WTC11 (cell line): ENCODE measurements around the gene CNIH3. TPM values are rescaled to one million over a fixed set of nuclear protein-coding genes. Genes with fewer than 3 reads are reported as not detected.

Source experiments
- ATAC-seq: fragments of 200-7000 bp; cut with Tn5 transposase; 2 replicates; pipeline ENCODE4 v1.10.0; 2021; ENCODE audit warnings: mild to moderate bottlenecking, moderate library complexity
- CTCF ChIA-PET: fragments of 300-600 bp; sonication (Branson Sonifier 250); formaldehyde crosslinking; loops from one replicate; lab custom pipeline; 2021; ENCODE audit warnings: antibody characterized with exemption; lab: Charles Lee
- POLR2A ChIA-PET: fragments of 350-600 bp; sonication (Branson Sonifier 250); formaldehyde crosslinking; loops from one replicate; lab custom pipeline; 2021; ENCODE audit warnings: antibody characterized with exemption; lab: Charles Lee
- DNase-seq: peaks from one replicate; pipeline ENCODE4 v3.0.0; 2021; ENCODE audit warnings: low spot score
- H3K27ac Mint-ChIP-seq: 2 replicates; pipeline ENCODE4 v1.8.0; 2021; ENCODE audit warnings: mixed read lengths
- H3K27me3 Mint-ChIP-seq: 2 replicates; pipeline ENCODE4 v1.8.0; 2021; ENCODE audit warnings: low read depth, mild to moderate bottlenecking, moderate library complexity, mixed read lengths
- H3K36me3 Mint-ChIP-seq: 2 replicates; pipeline ENCODE4 v1.8.0; 2021; ENCODE audit warnings: mixed read lengths
- H3K4me1 Mint-ChIP-seq: 2 replicates; pipeline ENCODE4 v1.8.0; 2022; ENCODE audit warnings: mixed read lengths
- H3K4me3 Mint-ChIP-seq: 2 replicates; pipeline ENCODE4 v1.8.0; 2021; ENCODE audit warnings: mild to moderate bottlenecking, moderate library complexity, mixed read lengths
- H3K9me3 Mint-ChIP-seq: 2 replicates; pipeline ENCODE4 v1.8.0; 2021; ENCODE audit warnings: mixed read lengths
- CREB1 ChIP-seq: sonication (generic); formaldehyde crosslinking; IDR thresholded peaks from 2 replicates; pipeline ENCODE4 v1.8.0; 2023; ENCODE audit warnings: mild to moderate bottlenecking, missing genetic modification reagents
- E2F1 ChIP-seq: sonication (generic); formaldehyde crosslinking; IDR thresholded peaks from 2 replicates; pipeline ENCODE4 v1.8.0; 2022; ENCODE audit warnings: mild to moderate bottlenecking, missing genetic modification reagents
- ELF4 ChIP-seq: sonication (generic); formaldehyde crosslinking; IDR thresholded peaks from 2 replicates; pipeline ENCODE4 v1.8.1; 2022; ENCODE audit warnings: low read depth, mild to moderate bottlenecking, moderate library complexity, missing genetic modification reagents
- EMX1 ChIP-seq: fragments of 250-450 bp; sonication (Bioruptor Pico); IDR thresholded peaks from 2 replicates; pipeline ENCODE4 v1.8.0; 2021; ENCODE audit warnings: mild to moderate bottlenecking
- GTF2I ChIP-seq: fragments of 250-450 bp; sonication (Bioruptor Pico); conservative IDR thresholded peaks from 2 replicates; pipeline ENCODE4 v1.4.0; 2021; ENCODE audit warnings: mild to moderate bottlenecking
- MYBL2 ChIP-seq: sonication (generic); formaldehyde crosslinking; IDR thresholded peaks from 2 replicates; pipeline ENCODE4 v1.8.1; 2023; ENCODE audit warnings: mild to moderate bottlenecking, moderate library complexity, missing genetic modification reagents
- SP1 ChIP-seq: sonication (generic); formaldehyde crosslinking; conservative IDR thresholded peaks from 2 replicates; pipeline ENCODE4 v1.8.1; 2022; ENCODE audit warnings: missing genetic modification reagents
- TEAD1 ChIP-seq: sonication (generic); formaldehyde crosslinking; IDR thresholded peaks from 2 replicates; pipeline ENCODE4 v1.8.0; 2022; ENCODE audit warnings: mild to moderate bottlenecking, missing genetic modification reagents
- ZBTB21 ChIP-seq: sonication (generic); formaldehyde crosslinking; IDR thresholded peaks from 2 replicates; pipeline ENCODE4 v1.8.1; 2023; ENCODE audit warnings: mild to moderate bottlenecking, missing genetic modification reagents, borderline replicate concordance
- ZNF219 ChIP-seq: sonication (generic); formaldehyde crosslinking; IDR thresholded peaks from 2 replicates; pipeline ENCODE4 v1.8.0; 2023; ENCODE audit warnings: missing genetic modification reagents, mild to moderate bottlenecking, borderline replicate concordance
- ZNF232 ChIP-seq: sonication (generic); formaldehyde crosslinking; IDR thresholded peaks from 2 replicates; pipeline ENCODE4 v1.8.0; 2022; ENCODE audit warnings: mild to moderate bottlenecking, missing genetic modification reagents
- ZNF263 ChIP-seq: sonication (generic); formaldehyde crosslinking; IDR thresholded peaks from 2 replicates; pipeline ENCODE4 v1.8.1; 2022; ENCODE audit warnings: low read depth, mild to moderate bottlenecking, moderate library complexity, missing genetic modification reagents
- ZNF317 ChIP-seq: sonication (generic); formaldehyde crosslinking; IDR thresholded peaks from 2 replicates; pipeline ENCODE4 v1.8.1; 2023; ENCODE audit warnings: low read depth, mild to moderate bottlenecking, moderate library complexity, missing genetic modification reagents, borderline replicate concordance
- ZNF423 ChIP-seq: fragments of 250-450 bp; sonication (Bioruptor Pico); IDR thresholded peaks from 2 replicates; pipeline ENCODE4 v2.1.2; 2022; ENCODE audit warnings: mild to moderate bottlenecking, moderate library complexity
- ZNF671 ChIP-seq: fragments of 250-450 bp; sonication (Bioruptor Pico); IDR thresholded peaks from 2 replicates; pipeline ENCODE4 v1.8.0; 2021; ENCODE audit warnings: mild to moderate bottlenecking
- ZSCAN18 ChIP-seq: fragments of 250-450 bp; sonication (Bioruptor Pico); IDR thresholded peaks from 2 replicates; pipeline ENCODE4 v2.1.2; 2022; ENCODE audit warnings: mild to moderate bottlenecking, moderate library complexity
- total RNA-seq: library from RNA; stranded (reverse); gene quantifications from 3 replicates; pipeline ENCODE4 v1.2.3, GENCODE V29; 2021
- TF ChIP-seq, protein P1 (sequence below): fragments of 250-450 bp; sonication (Bioruptor Pico); conservative IDR thresholded peaks from 2 replicates; pipeline ENCODE4 v1.9.0; 2021; ENCODE audit warnings: mild to moderate bottlenecking
- TF ChIP-seq, protein P2 (sequence below): sonication (generic); formaldehyde crosslinking; IDR thresholded peaks from 2 replicates; pipeline ENCODE4 v1.8.1; 2022; ENCODE audit warnings: missing genetic modification reagents, borderline replicate concordance
- TF ChIP-seq, protein P3 (sequence below): fragments of 250-450 bp; sonication (Bioruptor Pico); IDR thresholded peaks from 2 replicates; pipeline ENCODE4 v1.8.0; 2021; ENCODE audit warnings: mild to moderate bottlenecking
- TF ChIP-seq, protein P4 (sequence below): sonication (generic); formaldehyde crosslinking; IDR thresholded peaks from 2 replicates; pipeline ENCODE4 v1.8.1; 2022; ENCODE audit warnings: mild to moderate bottlenecking, missing genetic modification reagents, moderate library complexity, borderline replicate concordance
- TF ChIP-seq, protein P5 (sequence below): sonication (generic); formaldehyde crosslinking; conservative IDR thresholded peaks from 2 replicates; pipeline ENCODE4 v1.8.1; 2023; ENCODE audit warnings: mild to moderate bottlenecking, low read depth, missing genetic modification reagents, moderate library complexity

Gene CNIH3
- total RNA-seq, 1 experiment from 2014 or later, result 8.1 TPM

DNA sequence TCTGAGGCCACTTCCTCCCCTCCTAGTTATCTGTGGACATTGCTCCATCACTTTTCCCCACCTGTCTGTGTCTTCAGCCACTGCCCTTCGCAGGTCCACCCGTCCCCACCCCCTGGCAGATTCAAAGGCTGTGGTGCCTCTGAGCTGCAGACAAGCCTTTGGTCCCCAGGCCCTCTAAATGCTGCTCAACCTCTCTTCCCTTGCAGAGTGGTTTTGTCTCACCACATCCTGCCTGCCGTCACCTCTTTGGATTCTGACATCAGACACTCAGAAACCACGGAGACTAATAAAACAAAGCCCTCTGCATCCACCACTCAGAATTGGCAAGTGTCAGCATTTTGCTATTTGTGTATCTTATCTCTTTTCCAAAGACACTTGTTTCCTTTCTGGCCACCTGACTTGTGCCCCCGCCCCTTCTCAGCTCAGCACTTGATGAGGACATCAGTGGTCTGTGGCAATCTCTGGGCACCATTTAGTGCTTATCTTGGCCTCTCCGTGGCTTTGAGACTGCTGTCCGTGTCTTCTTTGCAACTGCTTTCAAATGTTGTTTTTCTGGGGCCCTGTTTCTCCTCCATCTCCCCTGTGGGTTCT, 7.7 kb downstream of the CNIH3 start:
- peaks cover 13% of the 10 kb centered on the region for H3K36me3 Mint-ChIP-seq
- peaks cover 20% of the 10 kb centered on the region for H3K27me3 Mint-ChIP-seq
- no peak for TF ChIP-seq ZBTB21 (CRISPR knock-in tag)
- no peak for TF ChIP-seq ZNF671 (CRISPR knock-in tag)
- TF ChIP-seq ZNF317 (CRISPR knock-in tag), result no peak
- TF ChIP-seq, protein P1, sequence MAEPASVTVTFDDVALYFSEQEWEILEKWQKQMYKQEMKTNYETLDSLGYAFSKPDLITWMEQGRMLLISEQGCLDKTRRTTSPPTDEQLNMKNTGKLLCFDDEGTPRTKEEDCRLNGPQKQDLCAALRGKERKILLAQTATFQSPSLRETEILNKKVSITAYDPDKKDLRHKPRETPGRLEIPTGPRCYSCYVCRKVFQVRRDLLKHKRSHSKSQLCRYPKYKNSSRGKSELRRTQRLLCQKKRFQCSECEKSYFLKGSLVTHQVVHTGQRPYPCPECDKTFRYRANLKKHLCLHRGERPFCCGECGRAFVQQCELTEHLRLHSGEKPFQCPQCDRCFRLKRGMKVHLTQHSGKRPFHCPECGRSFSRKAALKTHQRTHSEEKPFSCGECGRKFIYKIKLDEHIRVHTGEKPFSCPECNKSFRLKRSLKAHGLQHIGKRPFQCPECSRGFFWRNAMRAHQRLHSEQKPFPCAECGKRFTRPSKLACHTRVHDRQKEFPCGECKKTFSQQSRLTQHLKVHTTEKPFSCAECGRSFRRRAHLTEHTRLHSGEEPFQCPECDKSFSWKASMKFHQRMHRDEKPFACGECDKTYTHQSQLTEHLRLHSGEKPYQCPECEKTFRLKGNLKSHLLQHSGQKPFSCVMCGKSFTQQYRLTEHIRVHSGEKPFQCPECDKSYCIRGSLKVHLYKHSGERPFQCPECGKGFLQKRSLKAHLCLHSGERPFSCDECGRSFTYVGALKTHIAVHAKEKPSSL (CRISPR knock-in tag), result no peak
- TF ChIP-seq, protein P2, sequence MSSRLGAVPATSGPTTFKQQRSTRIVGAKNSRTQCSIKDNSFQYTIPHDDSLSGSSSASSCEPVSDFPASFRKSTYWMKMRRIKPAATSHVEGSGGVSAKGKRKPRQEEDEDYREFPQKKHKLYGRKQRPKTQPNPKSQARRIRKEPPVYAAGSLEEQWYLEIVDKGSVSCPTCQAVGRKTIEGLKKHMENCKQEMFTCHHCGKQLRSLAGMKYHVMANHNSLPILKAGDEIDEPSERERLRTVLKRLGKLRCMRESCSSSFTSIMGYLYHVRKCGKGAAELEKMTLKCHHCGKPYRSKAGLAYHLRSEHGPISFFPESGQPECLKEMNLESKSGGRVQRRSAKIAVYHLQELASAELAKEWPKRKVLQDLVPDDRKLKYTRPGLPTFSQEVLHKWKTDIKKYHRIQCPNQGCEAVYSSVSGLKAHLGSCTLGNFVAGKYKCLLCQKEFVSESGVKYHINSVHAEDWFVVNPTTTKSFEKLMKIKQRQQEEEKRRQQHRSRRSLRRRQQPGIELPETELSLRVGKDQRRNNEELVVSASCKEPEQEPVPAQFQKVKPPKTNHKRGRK (CRISPR knock-in tag), result no peak
- TF ChIP-seq, protein P3, sequence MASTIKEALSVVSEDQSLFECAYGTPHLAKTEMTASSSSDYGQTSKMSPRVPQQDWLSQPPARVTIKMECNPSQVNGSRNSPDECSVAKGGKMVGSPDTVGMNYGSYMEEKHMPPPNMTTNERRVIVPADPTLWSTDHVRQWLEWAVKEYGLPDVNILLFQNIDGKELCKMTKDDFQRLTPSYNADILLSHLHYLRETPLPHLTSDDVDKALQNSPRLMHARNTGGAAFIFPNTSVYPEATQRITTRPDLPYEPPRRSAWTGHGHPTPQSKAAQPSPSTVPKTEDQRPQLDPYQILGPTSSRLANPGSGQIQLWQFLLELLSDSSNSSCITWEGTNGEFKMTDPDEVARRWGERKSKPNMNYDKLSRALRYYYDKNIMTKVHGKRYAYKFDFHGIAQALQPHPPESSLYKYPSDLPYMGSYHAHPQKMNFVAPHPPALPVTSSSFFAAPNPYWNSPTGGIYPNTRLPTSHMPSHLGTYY (CRISPR knock-in tag), result no peak
- no peak for TF ChIP-seq ELF4 (CRISPR knock-in tag)
- no peak for TF ChIP-seq TEAD1
- TF ChIP-seq E2F1, result no peak
- no peak for TF ChIP-seq SP1 (CRISPR knock-in tag)
- peaks cover 13% of the 10 kb centered on the region for H3K9me3 Mint-ChIP-seq
- ATAC-seq (no peak), DNase-seq (no peak)
- H3K4me3 Mint-ChIP-seq, result no peak overlapping the region
- peaks cover 8% of the 10 kb centered on the region; the same call in 1 of the 2 replicates for H3K4me1 Mint-ChIP-seq
- POLR2A ChIA-PET, result no interaction called here
- H3K27ac Mint-ChIP-seq, result no peak overlapping the region; the same call in 1 of the 2 replicates
- CTCF ChIA-PET, result interaction anchor here (0.9 to 1.4 kb wide), 4 partner anchors 21 to 299 kb away, joined by 3 to 4 read pairs (median 3); no protein-coding TSS in a partner anchor

- peaks cover 13% of the 10 kb centered on the region for H3K9me3 Mint-ChIP-seq
- CTCF ChIA-PET, result interaction anchor here (0.9 to 1.4 kb wide), 3 partner anchors 20 to 271 kb away, joined by 3 to 4 read pairs (median 3); no protein-coding TSS in a partner anchor
- ATAC-seq (no peak), DNase-seq (no peak)
- POLR2A ChIA-PET, result no interaction called here
- no peak overlapping the region for H3K27ac Mint-ChIP-seq
- peaks cover 14% of the 10 kb centered on the region for H3K27me3 Mint-ChIP-seq
- H3K4me3 Mint-ChIP-seq, result no peak overlapping the region
- peaks cover 3% of the 10 kb centered on the region; the same call in 1 of the 2 replicates for H3K4me1 Mint-ChIP-seq
- peaks cover 13% of the 10 kb centered on the region for H3K36me3 Mint-ChIP-seq
- TF ChIP-seq MYBL2 (CRISPR knock-in tag) (no peak), CREB1 (CRISPR knock-in tag) (no peak), ZNF263 (CRISPR knock-in tag) (no peak), GTF2I (no peak), ZNF232 (no peak), ZNF219 (no peak), ZNF317 (CRISPR knock-in tag) (no peak), EMX1 (CRISPR knock-in tag) (no peak), ZNF423 (CRISPR knock-in tag) (no peak), ZSCAN18 (no peak)
- TF ChIP-seq, protein P4, sequence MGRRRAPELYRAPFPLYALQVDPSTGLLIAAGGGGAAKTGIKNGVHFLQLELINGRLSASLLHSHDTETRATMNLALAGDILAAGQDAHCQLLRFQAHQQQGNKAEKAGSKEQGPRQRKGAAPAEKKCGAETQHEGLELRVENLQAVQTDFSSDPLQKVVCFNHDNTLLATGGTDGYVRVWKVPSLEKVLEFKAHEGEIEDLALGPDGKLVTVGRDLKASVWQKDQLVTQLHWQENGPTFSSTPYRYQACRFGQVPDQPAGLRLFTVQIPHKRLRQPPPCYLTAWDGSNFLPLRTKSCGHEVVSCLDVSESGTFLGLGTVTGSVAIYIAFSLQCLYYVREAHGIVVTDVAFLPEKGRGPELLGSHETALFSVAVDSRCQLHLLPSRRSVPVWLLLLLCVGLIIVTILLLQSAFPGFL (CRISPR knock-in tag), result no peak
- TF ChIP-seq, protein P5, sequence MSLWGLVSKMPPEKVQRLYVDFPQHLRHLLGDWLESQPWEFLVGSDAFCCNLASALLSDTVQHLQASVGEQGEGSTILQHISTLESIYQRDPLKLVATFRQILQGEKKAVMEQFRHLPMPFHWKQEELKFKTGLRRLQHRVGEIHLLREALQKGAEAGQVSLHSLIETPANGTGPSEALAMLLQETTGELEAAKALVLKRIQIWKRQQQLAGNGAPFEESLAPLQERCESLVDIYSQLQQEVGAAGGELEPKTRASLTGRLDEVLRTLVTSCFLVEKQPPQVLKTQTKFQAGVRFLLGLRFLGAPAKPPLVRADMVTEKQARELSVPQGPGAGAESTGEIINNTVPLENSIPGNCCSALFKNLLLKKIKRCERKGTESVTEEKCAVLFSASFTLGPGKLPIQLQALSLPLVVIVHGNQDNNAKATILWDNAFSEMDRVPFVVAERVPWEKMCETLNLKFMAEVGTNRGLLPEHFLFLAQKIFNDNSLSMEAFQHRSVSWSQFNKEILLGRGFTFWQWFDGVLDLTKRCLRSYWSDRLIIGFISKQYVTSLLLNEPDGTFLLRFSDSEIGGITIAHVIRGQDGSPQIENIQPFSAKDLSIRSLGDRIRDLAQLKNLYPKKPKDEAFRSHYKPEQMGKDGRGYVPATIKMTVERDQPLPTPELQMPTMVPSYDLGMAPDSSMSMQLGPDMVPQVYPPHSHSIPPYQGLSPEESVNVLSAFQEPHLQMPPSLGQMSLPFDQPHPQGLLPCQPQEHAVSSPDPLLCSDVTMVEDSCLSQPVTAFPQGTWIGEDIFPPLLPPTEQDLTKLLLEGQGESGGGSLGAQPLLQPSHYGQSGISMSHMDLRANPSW (CRISPR knock-in tag), result no peak
Observed at GRCh38 chr1:224624432-224624831, 8.3 kb downstream of the CNIH3 start.
